COR-L47 (cell line): ENCODE measurements around the gene SIRPG.
"Not testable (repeated sequence)": the region's sequence is repeated elsewhere in the genome, so short reads cannot be mapped to it uniquely, and the experiment has no call there.

Experiments
- DNase-seq: peaks from one replicate; lab custom pipeline; 2025; lab: John Stamatoyannopoulos, UW

SIRPG gene

GRCh38 chr20:1635291-1635979 lies 22.1 kb downstream of the SIRPG start:
- no peak for DNase-seq

GRCh38 chr20:1633535-1633934 lies 24.0 kb downstream of the SIRPG start:
- no peak for DNase-seq

GRCh38 chr20:1632178-1632577 lies 25.4 kb downstream of the SIRPG start:
- no peak for DNase-seq

GRCh38 chr20:1631309-1632151 lies 26.0 kb downstream of the SIRPG start:
- DNase-seq = no peak

- DNase-seq = no peak
Observed at GRCh38 chr20:1630186-1630585, 27.4 kb downstream of the SIRPG start.

- no peak for DNase-seq
Observed at GRCh38 chr20:1629321-1629720, 28.3 kb downstream of the SIRPG start.

- no peak for DNase-seq
Observed at GRCh38 chr20:1628621-1629020, 29.0 kb downstream of the SIRPG start.

GRCh38 chr20:1627200-1627550 lies 30.4 kb downstream of the SIRPG start:
- DNase-seq = no peak

- no peak for DNase-seq
Observed at GRCh38 chr20:1626528-1627199, 30.9 kb downstream of the SIRPG start.

- DNase-seq = no peak
Observed at GRCh38 chr20:1625083-1625690, 32.4 kb downstream of the SIRPG start.

GRCh38 chr20:1623501-1624205 lies 33.9 kb downstream of the SIRPG start:
- no peak for DNase-seq

- DNase-seq = no peak
Observed at GRCh38 chr20:1622450-1622849, 35.1 kb downstream of the SIRPG start.

GRCh38 chr20:1621316-1621715 lies 36.3 kb downstream of the SIRPG start:
- no peak for DNase-seq

- no peak for DNase-seq
Observed at GRCh38 chr20:1619861-1620444, 37.6 kb downstream of the SIRPG start, which contains the start of gene SIRPB1. SIRPB1 (minus strand) TSS chr20:1620009; CDS start chr20:1619944, 65 bp downstream.

GRCh38 chr20:1618954-1619540 lies 38.5 kb downstream of the SIRPG start:
- no peak for DNase-seq

- no peak for DNase-seq
Observed at GRCh38 chr20:1618479-1618878, 39.1 kb downstream of the SIRPG start.

GRCh38 chr20:1616858-1617434 lies 40.6 kb downstream of the SIRPG start:
- no peak for DNase-seq

GRCh38 chr20:1610404-1610803 lies 47.2 kb downstream of the SIRPG start:
- not testable (repeated sequence) for DNase-seq

- DNase-seq = not testable (repeated sequence)
Observed at GRCh38 chr20:1608678-1609347, 48.8 kb downstream of the SIRPG start.

- DNase-seq = no peak
Observed at GRCh38 chr20:1600736-1601135, 56.8 kb downstream of the SIRPG start.
